Gastrocnemius medialis (tissue), 4 donors: ENCODE measurements around the gene KYNU.

Source experiments
- CTCF ChIP-seq, 5 experiments: fragments of 450-650 bp in 3 of 5; fragments of 200-600 bp in 2 of 5; sonication (generic) in 2 of 5; IDR thresholded peaks in 4 of 5; conservative IDR thresholded peaks in 1 of 5; 1 replicate in 4 of 5; 2 replicates in 1 of 5; pipeline ENCODE4 v1.5.1; 2016 to 2019; ENCODE audit warnings: antibody characterized with exemption in 5 of 5, mild to moderate bottlenecking in 3 of 5, moderate library complexity in 3 of 5
- POLR2A ChIP-seq, 2 donors: fragments of 450-650 bp; IDR thresholded peaks; one replicate each; pipeline ENCODE4 v1.6.1; 2017; ENCODE audit warnings: antibody characterized with exemption in 2 of 2, mild to moderate bottlenecking in 2 of 2, moderate library complexity in 2 of 2

- TF ChIP-seq CTCF (IDR thresholded peaks at IDR 0.05 in 4 of 5, conservative IDR thresholded peaks at IDR 0.05 in 1 of 5): no peak
- no peak for TF ChIP-seq POLR2A (IDR thresholded peaks at IDR 0.05)
Observed at GRCh38 chr2:142907653-142908052, 30.2 kb downstream of the KYNU start.
